Spleen (tissue), 11 donors: ENCODE results near the gene COL21A1. TPM values are rescaled to one million over a fixed set of nuclear protein-coding genes. Genes with fewer than 3 reads are reported as not detected.
"Not testable (repeated sequence)": the region's sequence is repeated elsewhere in the genome, so short reads cannot be mapped to it uniquely, and the experiment has no call there.

ENCODE experiments used
- DNase-seq: peaks from one replicate; pipeline ENCODE4 v3.0.0-alpha.2; 2020
- H3K27ac ChIP-seq, 8 donors: fragments of 200-600 bp; sonication (generic) in 7 of 8; 1 replicate in 4 of 8; 2 replicates in 4 of 8; pipeline versions ENCODE4 v1.5.0 to v1.8.0; 2016 to 2021; ENCODE audit warnings: inconsistent platforms in 4 of 8, mild to moderate bottlenecking in 4 of 8, moderate library complexity in 1 of 8
- H3K27me3 ChIP-seq, 7 donors: fragments of 200-600 bp; sonication (generic) in 6 of 7; replicated peaks in 1 of 7; 1 replicate in 4 of 7; 2 replicates in 3 of 7; pipeline versions ENCODE4 v1.5.0 to v1.8.0; 2016 to 2021; ENCODE audit warnings: inconsistent platforms in 3 of 7, mild to moderate bottlenecking in 1 of 7
- H3K36me3 ChIP-seq, 6 donors: fragments of 200-600 bp; sonication (generic) in 5 of 6; 1 replicate in 4 of 6; 2 replicates in 2 of 6; pipeline versions ENCODE4 v1.5.0 to v1.8.0; 2016 to 2021; ENCODE audit warnings: inconsistent platforms in 2 of 6
- H3K4me1 ChIP-seq, 6 donors: fragments of 200-600 bp; sonication (generic) in 5 of 6; 1 replicate in 3 of 6; 2 replicates in 3 of 6; pipeline versions ENCODE4 v1.5.0 to v1.8.0; 2016 to 2021; ENCODE audit warnings: inconsistent platforms in 3 of 6
- H3K4me3 ChIP-seq, 8 donors: fragments of 200-600 bp; sonication (generic) in 7 of 8; 1 replicate in 4 of 8; 2 replicates in 4 of 8; pipeline versions ENCODE4 v1.5.0 to v1.8.0; 2016 to 2021; ENCODE audit warnings: inconsistent platforms in 4 of 8, mild to moderate bottlenecking in 4 of 8, moderate library complexity in 2 of 8
- H3K9me3 ChIP-seq, 8 donors: fragments of 200-600 bp; sonication (generic) in 7 of 8; 1 replicate in 4 of 8; 2 replicates in 4 of 8; pipeline versions ENCODE4 v1.5.0 to v1.8.0; 2016 to 2021; ENCODE audit warnings: inconsistent platforms in 4 of 8
- CTCF ChIP-seq, 11 experiments: fragments of 200-600 bp in 7 of 11; fragments of 450-650 bp in 4 of 11; sonication (generic) in 4 of 11; IDR thresholded peaks in 8 of 11; conservative IDR thresholded peaks in 3 of 11; 1 replicate in 7 of 11; 2 replicates in 4 of 11; pipeline versions ENCODE4 v1.4.0 to v1.8.0; 2016 to 2021; ENCODE audit warnings: antibody characterized with exemption in 11 of 11, inconsistent platforms in 4 of 11, mild to moderate bottlenecking in 1 of 11
- POLR2A ChIP-seq, 3 donors: fragments of 450-650 bp; IDR thresholded peaks; one replicate each; pipeline ENCODE4 v1.5.1; 2017; ENCODE audit warnings: antibody characterized with exemption in 3 of 3, mild to moderate bottlenecking in 1 of 3
- POLR2AphosphoS5 ChIP-seq, 3 donors: sonication (generic); formaldehyde crosslinking; IDR thresholded peaks; one replicate each; pipeline ENCODE4 v1.5.1; 2017; ENCODE audit warnings: antibody characterized with exemption in 3 of 3
- WGBS, 5 donors: extraction: QIAGEN DNeasy Blood & Tissue Kit in 3 of 5; methylation state at CpG; one replicate each; pipeline versions ENCODE4 v1.1.5 to v1.1.7; 2013 to 2018; 5-methylcytosine and 5-hydroxymethylcytosine counted together
- intact Hi-C: fragments of 100-400 bp; cut with DNase I; formaldehyde crosslinking; loops from one replicate; pipeline ENCODE4 v1.15.0; 2023; ENCODE audit warnings: low total_unique reads
- polyA plus RNA-seq, 3 donors: library from polyadenylated mRNA; stranded (reverse); fragments of 200-250 nt; gene quantifications; one replicate each; pipeline ENCODE4 v1.2.1, GENCODE V29; 2013
- total RNA-seq, 7 donors: library from RNA; depleted of rRNA in 3 of 7; stranded (reverse); fragments of >200 nt in 3 of 7; fragmentation: NEBNext Ultra II Directional in 4 of 7; extraction: Animal tissue kit (Norgen Biotek cat#: 25700) in 4 of 7; gene quantifications; one replicate each; pipeline versions ENCODE4 v1.1.0 to v1.2.1, GENCODE V29; 2016 to 2021
- donor health status: healthy with polysubstance abuse.
- donor health status: DM: no; HTN: no; CAD: no; lungs with moderate emphysema.
- donor health status: DM: no; HTN: no; CAD: no.
- donor health status: Bipolar disorder and iron deficiency.
- donor health status: healthy.
- donor health status: DM: no; HTN: no; CAD: no.
- donor health status: DM: yes; HTN: yes; CAD: no.

Gene COL21A1
- total and polyA plus RNA-seq, 10 donors: 0.13 to 2.9 (median 0.60) TPM

- peaks cover 0 to 10% (median 0%) of the 10 kb centered on the region in 8 donors for H3K9me3 ChIP-seq
Measured at GRCh38 chr6:56022678-56023077, 224.7 kb downstream of the COL21A1 start.

GRCh38 chr6:56021943-56022342 is 225.4 kb downstream of the COL21A1 start:
- Histone ChIP-seq H3K4me3 (no peak overlapping the region), H3K27ac (no peak overlapping the region), H3K27me3 (no peaks in the 10 kb centered on the region), H3K9me3 (peaks cover 0 to 10% (median 0%) of the 10 kb centered on the region in 8 donors), H3K36me3 (no peaks in the 10 kb centered on the region), H3K4me1 (no peaks in the 10 kb centered on the region)
- no peak for TF ChIP-seq POLR2A (IDR thresholded peaks at IDR 0.05)
- WGBS, 5 donors: 74 to 96% (median 91%) methylated on average over 2 of the region's 2 CpGs
- no peak for DNase-seq
- intact Hi-C loops: no loop called here

More at GRCh38 chr6:56022678-56023077, 224.7 kb downstream of the COL21A1 start:
- Histone ChIP-seq H3K27me3 (no peaks in the 10 kb centered on the region), H3K4me3 (no peak overlapping the region), H3K36me3 (no peaks in the 10 kb centered on the region), H3K27ac (no peak overlapping the region), H3K4me1 (no peaks in the 10 kb centered on the region)
- 59 to 82% (median 74%) methylated on average over 1 of the region's 1 CpG for WGBS, 5 donors
- intact Hi-C loops: no loop called here
- DNase-seq: no peak
- TF ChIP-seq POLR2AphosphoS5 (IDR thresholded peaks at IDR 0.05) (no peak), POLR2A (IDR thresholded peaks at IDR 0.05) (no peak), CTCF (IDR thresholded peaks at IDR 0.05 in 8 of 11, conservative IDR thresholded peaks at IDR 0.05 in 3 of 11) (no peak)

GRCh38 chr6:56019973-56020372 is 227.4 kb downstream of the COL21A1 start:
- no peak overlapping the region for H3K4me3 ChIP-seq
- no peaks in the 10 kb centered on the region for H3K4me1 ChIP-seq
- no peak overlapping the region for H3K27ac ChIP-seq
- H3K9me3 ChIP-seq: peaks cover 0 to 10% (median 0%) of the 10 kb centered on the region in 8 donors
- no peaks in the 10 kb centered on the region for H3K36me3 ChIP-seq
- no peak for DNase-seq
- intact Hi-C loops: no loop called here
- H3K27me3 ChIP-seq: no peaks in the 10 kb centered on the region
- 58 to 85% (median 72%) methylated on average over 1 of the region's 1 CpG for WGBS, 5 donors
- no peak for TF ChIP-seq POLR2AphosphoS5 (IDR thresholded peaks at IDR 0.05)
- TF ChIP-seq POLR2A (IDR thresholded peaks at IDR 0.05): no peak

- H3K27me3 ChIP-seq: no peaks in the 10 kb centered on the region
- no peak overlapping the region for H3K4me3 ChIP-seq
- 41 to 68% (median 64%) methylated on average over 2 of the region's 2 CpGs for WGBS, 5 donors
- H3K9me3 ChIP-seq: peaks cover 0 to 14% (median 0%) of the 10 kb centered on the region in 8 donors
- no peak for DNase-seq
- no peak overlapping the region for H3K27ac ChIP-seq
- H3K36me3 ChIP-seq: no peaks in the 10 kb centered on the region
- intact Hi-C loops: no loop called here
- TF ChIP-seq POLR2AphosphoS5 (IDR thresholded peaks at IDR 0.05) (no peak), POLR2A (IDR thresholded peaks at IDR 0.05) (no peak), CTCF (IDR thresholded peaks at IDR 0.05 in 8 of 11, conservative IDR thresholded peaks at IDR 0.05 in 3 of 11) (no peak)
- no peaks in the 10 kb centered on the region for H3K4me1 ChIP-seq
Measured at GRCh38 chr6:56017198-56017597, 230.2 kb downstream of the COL21A1 start.

- H3K4me3 ChIP-seq, DNase-seq, intact Hi-C loops, H3K27ac ChIP-seq, H3K36me3 ChIP-seq, H3K27me3 ChIP-seq, H3K9me3 ChIP-seq, H3K4me1 ChIP-seq: not testable (repeated sequence)
- 87 to 93% (median 91%) methylated on average over 9 to 10 of the region's 10 CpGs for WGBS, 5 donors
Measured at GRCh38 chr6:56014039-56014438, 233.3 kb downstream of the COL21A1 start.

- WGBS, 5 donors: 64 to 83% (median 73%) methylated on average over 2 of the region's 2 CpGs
- Histone ChIP-seq H3K9me3 (peaks cover 0 to 13% (median 0%) of the 10 kb centered on the region in 8 donors), H3K36me3 (no peaks in the 10 kb centered on the region), H3K27ac (no peak overlapping the region), H3K4me1 (no peaks in the 10 kb centered on the region), H3K27me3 (no peaks in the 10 kb centered on the region), H3K4me3 (no peak overlapping the region)
- DNase-seq: no peak
- intact Hi-C loops: no loop called here
- TF ChIP-seq CTCF (IDR thresholded peaks at IDR 0.05 in 8 of 11, conservative IDR thresholded peaks at IDR 0.05 in 3 of 11): no peak
- TF ChIP-seq POLR2AphosphoS5 (IDR thresholded peaks at IDR 0.05): no peak
- TF ChIP-seq POLR2A (IDR thresholded peaks at IDR 0.05): no peak
Measured at GRCh38 chr6:56009636-56010035, 237.7 kb downstream of the COL21A1 start.
